Spleen (tissue), 11 donors: ENCODE measurements around the gene SERINC3. TPM values are rescaled to one million over a fixed set of nuclear protein-coding genes. Genes with fewer than 3 reads are reported as not detected.

ENCODE experiments used
- DNase-seq: peaks from one replicate; pipeline ENCODE4 v3.0.0-alpha.2; 2020
- H3K27ac ChIP-seq, 8 donors: fragments of 200-600 bp; sonication (generic) in 7 of 8; 1 replicate in 4 of 8; 2 replicates in 4 of 8; pipeline versions ENCODE4 v1.5.0 to v1.8.0; 2016 to 2021; ENCODE audit warnings: inconsistent platforms in 4 of 8, mild to moderate bottlenecking in 4 of 8, moderate library complexity in 1 of 8
- H3K27me3 ChIP-seq, 7 donors: fragments of 200-600 bp; sonication (generic) in 6 of 7; replicated peaks in 1 of 7; 1 replicate in 4 of 7; 2 replicates in 3 of 7; pipeline versions ENCODE4 v1.5.0 to v1.8.0; 2016 to 2021; ENCODE audit warnings: inconsistent platforms in 3 of 7, mild to moderate bottlenecking in 1 of 7
- H3K36me3 ChIP-seq, 6 donors: fragments of 200-600 bp; sonication (generic) in 5 of 6; 1 replicate in 4 of 6; 2 replicates in 2 of 6; pipeline versions ENCODE4 v1.5.0 to v1.8.0; 2016 to 2021; ENCODE audit warnings: inconsistent platforms in 2 of 6
- H3K4me1 ChIP-seq, 6 donors: fragments of 200-600 bp; sonication (generic) in 5 of 6; 1 replicate in 3 of 6; 2 replicates in 3 of 6; pipeline versions ENCODE4 v1.5.0 to v1.8.0; 2016 to 2021; ENCODE audit warnings: inconsistent platforms in 3 of 6
- H3K4me3 ChIP-seq, 8 donors: fragments of 200-600 bp; sonication (generic) in 7 of 8; 1 replicate in 4 of 8; 2 replicates in 4 of 8; pipeline versions ENCODE4 v1.5.0 to v1.8.0; 2016 to 2021; ENCODE audit warnings: inconsistent platforms in 4 of 8, mild to moderate bottlenecking in 4 of 8, moderate library complexity in 2 of 8
- H3K9me3 ChIP-seq, 8 donors: fragments of 200-600 bp; sonication (generic) in 7 of 8; 1 replicate in 4 of 8; 2 replicates in 4 of 8; pipeline versions ENCODE4 v1.5.0 to v1.8.0; 2016 to 2021; ENCODE audit warnings: inconsistent platforms in 4 of 8
- POLR2A ChIP-seq, 3 donors: fragments of 450-650 bp; IDR thresholded peaks; one replicate each; pipeline ENCODE4 v1.5.1; 2017; ENCODE audit warnings: antibody characterized with exemption in 3 of 3, mild to moderate bottlenecking in 1 of 3
- POLR2AphosphoS5 ChIP-seq, 3 donors: sonication (generic); formaldehyde crosslinking; IDR thresholded peaks; one replicate each; pipeline ENCODE4 v1.5.1; 2017; ENCODE audit warnings: antibody characterized with exemption in 3 of 3
- WGBS, 5 donors: extraction: QIAGEN DNeasy Blood & Tissue Kit in 3 of 5; methylation state at CpG; one replicate each; pipeline versions ENCODE4 v1.1.5 to v1.1.7; 2013 to 2018; 5-methylcytosine and 5-hydroxymethylcytosine counted together
- intact Hi-C: fragments of 100-400 bp; cut with DNase I; formaldehyde crosslinking; loops from one replicate; pipeline ENCODE4 v1.15.0; 2023; ENCODE audit warnings: low total_unique reads
- polyA plus RNA-seq, 3 donors: library from polyadenylated mRNA; stranded (reverse); fragments of 200-250 nt; gene quantifications; one replicate each; pipeline ENCODE4 v1.2.1, GENCODE V29; 2013
- total RNA-seq, 7 donors: library from RNA; depleted of rRNA in 3 of 7; stranded (reverse); fragments of >200 nt in 3 of 7; fragmentation: NEBNext Ultra II Directional in 4 of 7; extraction: Animal tissue kit (Norgen Biotek cat#: 25700) in 4 of 7; gene quantifications; one replicate each; pipeline versions ENCODE4 v1.1.0 to v1.2.1, GENCODE V29; 2016 to 2021
- TF ChIP-seq, protein P1 (sequence below), 11 experiments: fragments of 200-600 bp in 7 of 11; fragments of 450-650 bp in 4 of 11; sonication (generic) in 4 of 11; IDR thresholded peaks in 8 of 11; conservative IDR thresholded peaks in 3 of 11; 1 replicate in 7 of 11; 2 replicates in 4 of 11; pipeline versions ENCODE4 v1.4.0 to v1.8.0; 2016 to 2021; ENCODE audit warnings: antibody characterized with exemption in 11 of 11, inconsistent platforms in 4 of 11, mild to moderate bottlenecking in 1 of 11
- donor health status: healthy with polysubstance abuse.
- donor health status: DM: no; HTN: no; CAD: no; lungs with moderate emphysema.
- donor health status: DM: no; HTN: no; CAD: no.
- donor health status: Bipolar disorder and iron deficiency.
- donor health status: healthy.
- donor health status: DM: no; HTN: no; CAD: no.
- donor health status: DM: yes; HTN: yes; CAD: no.

Gene SERINC3
- total and polyA plus RNA-seq, 10 donors, result 14.5 to 117 (median 85.5) TPM

DNA sequence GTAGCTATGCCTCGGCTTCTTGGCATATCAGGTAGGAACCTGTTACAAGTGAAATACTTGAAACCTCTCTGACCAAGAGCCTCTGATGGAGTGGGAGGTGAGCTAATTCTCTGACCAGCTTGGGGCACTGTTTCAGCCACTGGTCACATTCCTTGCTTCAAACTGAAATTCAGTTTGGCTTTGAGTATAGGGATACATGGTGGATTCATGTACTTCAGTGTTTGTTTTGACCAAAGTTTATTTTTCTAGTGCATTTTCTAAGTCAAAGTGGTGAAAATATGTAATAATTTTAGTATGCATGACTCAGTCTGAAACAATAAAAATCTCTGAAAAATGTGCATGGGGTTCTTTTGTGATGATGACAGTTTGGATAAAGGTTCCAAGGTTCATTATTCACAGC, 27.6 kb downstream of the SERINC3 start:
- Histone ChIP-seq H3K36me3 (peaks cover 0 to 100% (median 88%) of the 10 kb centered on the region in 6 donors), H3K4me1 (peaks cover 0 to 46% (median 4%) of the 10 kb centered on the region in 6 donors), H3K27ac (peak overlapping the region in 4 of 8 donors; percentile 72 to 84 (median 80)), H3K4me3 (no peak overlapping the region), H3K9me3 (no peaks in the 10 kb centered on the region), H3K27me3 (no peaks in the 10 kb centered on the region)
- DNase-seq, result no peak
- intact Hi-C loops, result no loop called here
- WGBS, 5 donors, result 87 to 100% (median 94%) methylated on average over 1 of the region's 1 CpG
- no peak for TF ChIP-seq POLR2AphosphoS5 (IDR thresholded peaks at IDR 0.05)
- TF ChIP-seq POLR2A (IDR thresholded peaks at IDR 0.05), result no peak

DNA sequence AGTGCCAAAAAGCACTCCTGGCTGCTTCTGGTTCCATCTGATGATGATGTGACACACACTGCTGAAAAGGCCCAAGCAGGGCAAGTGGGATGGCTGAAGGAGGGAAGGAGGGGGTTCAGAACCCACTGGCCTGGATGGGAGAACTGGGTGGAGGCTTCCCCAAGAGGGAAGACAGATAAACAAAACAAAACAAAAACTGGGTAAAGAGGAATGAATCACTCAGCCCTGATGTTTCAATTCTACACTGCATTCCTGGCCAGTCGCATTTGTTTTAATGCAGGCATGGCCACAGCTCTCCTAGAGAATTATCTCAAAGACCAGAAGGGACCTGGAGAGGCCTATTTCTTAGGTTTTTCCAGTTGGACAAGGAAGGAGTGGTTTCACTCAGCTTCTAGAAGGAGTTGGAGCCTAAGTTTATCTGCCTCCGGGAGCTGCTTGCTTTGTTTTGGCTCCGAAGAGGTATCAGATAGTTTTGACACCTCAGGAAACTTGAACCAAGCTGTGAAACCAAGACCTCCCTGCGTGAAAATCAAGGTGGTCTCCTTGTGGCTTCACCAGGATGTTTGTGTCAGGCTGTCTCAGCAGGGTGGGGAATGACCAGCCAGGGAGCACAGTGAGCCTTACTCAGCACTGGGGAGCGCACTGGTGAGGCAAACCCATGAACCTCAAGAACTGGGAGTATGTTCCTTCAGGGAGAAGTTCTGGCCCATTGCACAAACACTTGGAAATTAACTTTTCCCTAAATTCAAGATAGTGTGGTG, 30.1 kb downstream of the SERINC3 start:
- 75 to 84% (median 80%) methylated on average over 5 of the region's 5 CpGs for WGBS, 5 donors
- H3K4me3 ChIP-seq, result no peak overlapping the region
- intact Hi-C loops, result no loop called here
- H3K4me1 ChIP-seq, result peaks cover 0 to 35% (median 4%) of the 10 kb centered on the region in 6 donors
- no peaks in the 10 kb centered on the region for H3K27me3 ChIP-seq
- H3K36me3 ChIP-seq, result peaks cover 0 to 100% (median 82%) of the 10 kb centered on the region in 6 donors
- H3K9me3 ChIP-seq, result no peaks in the 10 kb centered on the region
- H3K27ac ChIP-seq, result peak overlapping the region in 3 of 8 donors; percentile 28 to 35 (median 29)
- no peak for TF ChIP-seq POLR2AphosphoS5 (IDR thresholded peaks at IDR 0.05)
- TF ChIP-seq, protein P1, sequence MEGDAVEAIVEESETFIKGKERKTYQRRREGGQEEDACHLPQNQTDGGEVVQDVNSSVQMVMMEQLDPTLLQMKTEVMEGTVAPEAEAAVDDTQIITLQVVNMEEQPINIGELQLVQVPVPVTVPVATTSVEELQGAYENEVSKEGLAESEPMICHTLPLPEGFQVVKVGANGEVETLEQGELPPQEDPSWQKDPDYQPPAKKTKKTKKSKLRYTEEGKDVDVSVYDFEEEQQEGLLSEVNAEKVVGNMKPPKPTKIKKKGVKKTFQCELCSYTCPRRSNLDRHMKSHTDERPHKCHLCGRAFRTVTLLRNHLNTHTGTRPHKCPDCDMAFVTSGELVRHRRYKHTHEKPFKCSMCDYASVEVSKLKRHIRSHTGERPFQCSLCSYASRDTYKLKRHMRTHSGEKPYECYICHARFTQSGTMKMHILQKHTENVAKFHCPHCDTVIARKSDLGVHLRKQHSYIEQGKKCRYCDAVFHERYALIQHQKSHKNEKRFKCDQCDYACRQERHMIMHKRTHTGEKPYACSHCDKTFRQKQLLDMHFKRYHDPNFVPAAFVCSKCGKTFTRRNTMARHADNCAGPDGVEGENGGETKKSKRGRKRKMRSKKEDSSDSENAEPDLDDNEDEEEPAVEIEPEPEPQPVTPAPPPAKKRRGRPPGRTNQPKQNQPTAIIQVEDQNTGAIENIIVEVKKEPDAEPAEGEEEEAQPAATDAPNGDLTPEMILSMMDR (IDR thresholded peaks at IDR 0.05 in 8 of 11, conservative IDR thresholded peaks at IDR 0.05 in 3 of 11), result no peak
- no peak for TF ChIP-seq POLR2A (IDR thresholded peaks at IDR 0.05)
- DNase-seq, result no peak

DNA sequence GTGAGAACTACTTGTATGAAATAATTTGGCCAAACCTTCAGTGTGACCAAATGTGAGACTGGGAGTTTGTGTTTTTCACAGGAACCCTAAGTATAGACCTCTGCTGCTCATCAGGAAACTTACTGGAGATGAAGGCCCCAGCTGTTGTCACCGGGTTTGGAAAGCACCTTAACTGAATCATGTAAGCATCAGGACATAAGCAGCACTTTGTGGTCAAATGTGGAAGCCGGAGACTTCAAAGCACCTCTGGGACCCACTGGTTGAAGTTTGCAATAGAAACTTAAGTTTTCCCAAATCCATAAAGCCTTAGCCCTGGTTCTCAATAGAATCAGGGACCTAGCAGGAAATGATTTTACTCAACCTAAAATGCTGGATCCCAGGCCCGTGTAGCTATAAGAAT, 31.9 kb downstream of the SERINC3 start:
- DNase-seq, result no peak
- no peaks in the 10 kb centered on the region for H3K9me3 ChIP-seq
- no peak overlapping the region for H3K4me3 ChIP-seq
- TF ChIP-seq, protein P1 (IDR thresholded peaks at IDR 0.05 in 8 of 11, conservative IDR thresholded peaks at IDR 0.05 in 3 of 11), result no peak
- no peak for TF ChIP-seq POLR2A (IDR thresholded peaks at IDR 0.05)
- no peak for TF ChIP-seq POLR2AphosphoS5 (IDR thresholded peaks at IDR 0.05)
- no peaks in the 10 kb centered on the region for H3K27me3 ChIP-seq
- no peak overlapping the region for H3K27ac ChIP-seq
- H3K36me3 ChIP-seq, result peaks cover 0 to 100% (median 75%) of the 10 kb centered on the region in 6 donors
- WGBS, 5 donors, result 67 to 92% (median 79%) methylated on average over 3 of the region's 3 CpGs
- intact Hi-C loops, result no loop called here
- H3K4me1 ChIP-seq, result peaks cover 0 to 18% (median 2%) of the 10 kb centered on the region in 6 donors

DNA sequence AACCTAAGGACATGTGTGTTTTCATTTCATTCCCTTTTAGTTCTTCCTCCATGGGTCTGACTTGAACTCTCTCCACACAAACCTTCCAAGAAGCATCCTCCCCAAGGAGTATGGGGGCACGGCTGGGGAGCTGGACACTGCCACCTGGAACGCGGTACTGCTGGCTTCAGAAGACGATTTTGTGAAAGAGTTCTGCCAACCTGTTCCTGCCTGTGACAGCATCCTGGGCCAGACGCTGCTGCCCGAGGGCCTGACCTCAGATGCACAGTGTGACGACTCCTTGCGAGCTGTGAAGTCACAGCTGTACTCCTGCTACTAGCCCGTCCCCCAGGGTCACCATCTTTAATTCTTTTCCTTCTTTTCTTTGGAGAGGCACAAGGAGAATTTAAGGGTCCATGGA, 32.6 kb downstream of the SERINC3 start:
- Histone ChIP-seq H3K36me3 (peaks cover 0 to 100% (median 73%) of the 10 kb centered on the region in 6 donors), H3K27me3 (no peaks in the 10 kb centered on the region), H3K27ac (no peak overlapping the region), H3K4me3 (no peak overlapping the region), H3K9me3 (no peaks in the 10 kb centered on the region), H3K4me1 (peaks cover 0 to 14% (median under 1%) of the 10 kb centered on the region in 6 donors)
- DNase-seq, result no peak
- intact Hi-C loops, result no loop called here
- TF ChIP-seq, protein P1 (IDR thresholded peaks at IDR 0.05 in 8 of 11, conservative IDR thresholded peaks at IDR 0.05 in 3 of 11), result no peak
- TF ChIP-seq POLR2AphosphoS5 (IDR thresholded peaks at IDR 0.05) (peak in 2 of 3 donors; percentile 25 to 52), POLR2A (IDR thresholded peaks at IDR 0.05) (no peak)
- 89 to 94% (median 91%) methylated on average over 9 of the region's 9 CpGs for WGBS, 5 donors
